AG09309 (cell line): ENCODE results near the gene FETUB.
A peak's percentile ranks its signal among the peaks of the same experiment; 100 is the strongest.

ENCODE experiments used
- DNase-seq: peaks from one replicate; pipeline ENCODE4 v3.0.0-alpha.2; 2010; ENCODE audit warnings: low read depth
- H3K4me3 ChIP-seq: 2 replicates; pipeline ENCODE4 v1.5.1; 2011; ENCODE audit warnings: mild to moderate bottlenecking, low read depth, low read length, moderate library complexity; ENCODE audit not compliant: control insufficient read depth
- TF ChIP-seq, protein P1 (sequence below): IDR thresholded peaks from 2 replicates; pipeline ENCODE4 v1.5.1; 2011; ENCODE audit warnings: mild to moderate bottlenecking, low read depth, low read length, inconsistent platforms; ENCODE audit not compliant: insufficient read depth, control insufficient read depth; ENCODE audit errors: missing control alignments

FETUB gene

GRCh38 chr3:186613637-186614265 lies 26.4 kb upstream of the FETUB start:
- TF ChIP-seq, protein P1, sequence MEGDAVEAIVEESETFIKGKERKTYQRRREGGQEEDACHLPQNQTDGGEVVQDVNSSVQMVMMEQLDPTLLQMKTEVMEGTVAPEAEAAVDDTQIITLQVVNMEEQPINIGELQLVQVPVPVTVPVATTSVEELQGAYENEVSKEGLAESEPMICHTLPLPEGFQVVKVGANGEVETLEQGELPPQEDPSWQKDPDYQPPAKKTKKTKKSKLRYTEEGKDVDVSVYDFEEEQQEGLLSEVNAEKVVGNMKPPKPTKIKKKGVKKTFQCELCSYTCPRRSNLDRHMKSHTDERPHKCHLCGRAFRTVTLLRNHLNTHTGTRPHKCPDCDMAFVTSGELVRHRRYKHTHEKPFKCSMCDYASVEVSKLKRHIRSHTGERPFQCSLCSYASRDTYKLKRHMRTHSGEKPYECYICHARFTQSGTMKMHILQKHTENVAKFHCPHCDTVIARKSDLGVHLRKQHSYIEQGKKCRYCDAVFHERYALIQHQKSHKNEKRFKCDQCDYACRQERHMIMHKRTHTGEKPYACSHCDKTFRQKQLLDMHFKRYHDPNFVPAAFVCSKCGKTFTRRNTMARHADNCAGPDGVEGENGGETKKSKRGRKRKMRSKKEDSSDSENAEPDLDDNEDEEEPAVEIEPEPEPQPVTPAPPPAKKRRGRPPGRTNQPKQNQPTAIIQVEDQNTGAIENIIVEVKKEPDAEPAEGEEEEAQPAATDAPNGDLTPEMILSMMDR, result no peak
- H3K4me3 ChIP-seq, result no peak overlapping the region
- no peak for DNase-seq

DNA sequence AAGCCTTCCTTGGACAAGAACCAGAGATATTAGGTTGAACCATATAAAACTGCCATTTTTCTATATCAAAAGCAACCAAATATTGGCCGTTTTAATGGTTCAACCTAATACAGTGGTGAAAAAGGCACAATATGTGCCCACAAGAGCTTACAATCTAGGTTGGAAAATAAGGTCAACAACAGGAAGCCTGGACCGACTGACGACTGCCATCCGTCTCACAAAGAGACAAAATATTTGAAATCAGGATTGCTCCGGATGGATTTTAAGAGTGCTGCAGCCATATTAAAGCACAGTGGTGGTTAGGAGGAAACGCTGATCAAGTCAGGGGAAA lies 26.0 kb upstream of the FETUB start:
- no peak overlapping the region for H3K4me3 ChIP-seq
- no peak for DNase-seq
- TF ChIP-seq, protein P1, result no peak

DNA sequence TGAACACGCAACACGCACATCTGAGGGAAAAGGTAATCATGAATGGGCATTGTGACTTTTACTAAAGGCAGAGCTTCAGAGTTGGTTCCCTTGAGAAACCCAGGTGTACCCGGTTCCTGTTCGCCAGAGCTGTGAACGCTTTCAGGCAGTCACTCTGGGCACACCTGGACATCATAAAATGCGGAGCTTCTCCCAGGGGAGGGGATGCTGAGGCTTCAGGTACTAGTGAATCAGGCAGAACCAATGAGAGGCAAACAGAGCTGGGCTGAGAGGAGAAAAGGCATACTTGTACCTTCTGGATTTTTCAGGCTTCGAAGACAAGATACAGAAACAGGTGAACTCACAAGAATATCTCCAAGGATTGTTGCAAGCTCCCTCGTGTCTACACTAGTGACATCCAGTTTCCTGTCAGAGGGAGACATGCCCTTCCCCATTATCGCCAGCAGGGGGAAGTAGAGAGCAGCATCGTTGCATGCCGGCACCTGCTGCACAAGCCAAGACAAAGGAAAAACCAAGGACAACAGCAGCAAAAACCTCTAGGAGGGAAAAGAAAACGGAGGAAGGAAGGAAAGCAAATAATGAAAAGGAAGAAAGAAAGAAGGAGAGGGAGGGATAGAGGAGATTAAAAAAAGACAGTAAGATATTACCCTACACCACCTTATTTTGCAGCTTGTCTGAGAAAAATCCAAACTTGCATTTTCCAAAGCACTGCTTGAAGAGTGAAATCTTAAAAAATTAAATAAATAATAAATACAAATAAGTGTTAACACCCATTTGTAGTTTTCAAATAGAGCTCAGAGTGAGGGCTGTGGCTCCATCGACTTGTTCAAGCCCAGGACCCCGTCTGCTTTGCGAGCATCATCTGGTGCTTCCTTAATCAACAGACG lies 25.4 kb upstream of the FETUB start:
- no peak overlapping the region for H3K4me3 ChIP-seq
- peak; percentile 13 for DNase-seq
- TF ChIP-seq, protein P1, result peak; percentile 99

DNA sequence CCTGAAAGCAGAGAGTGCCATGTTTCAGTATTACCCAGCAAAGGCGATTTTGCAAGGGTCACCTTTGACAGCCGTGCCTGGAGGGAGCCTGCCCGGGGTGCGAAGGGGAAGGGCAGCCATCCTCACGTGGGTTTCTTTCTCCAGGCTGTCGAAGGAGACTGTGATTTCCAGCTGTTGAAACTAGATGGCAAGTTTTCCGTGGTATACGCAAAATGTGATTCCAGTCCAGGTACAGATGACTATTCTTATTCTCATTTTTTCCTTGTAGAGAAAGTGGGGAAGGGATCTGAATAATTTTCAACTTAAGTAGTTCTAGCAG lies 23.9 kb upstream of the FETUB start:
- no peak for DNase-seq
- no peak overlapping the region for H3K4me3 ChIP-seq
- TF ChIP-seq, protein P1, result no peak

DNA sequence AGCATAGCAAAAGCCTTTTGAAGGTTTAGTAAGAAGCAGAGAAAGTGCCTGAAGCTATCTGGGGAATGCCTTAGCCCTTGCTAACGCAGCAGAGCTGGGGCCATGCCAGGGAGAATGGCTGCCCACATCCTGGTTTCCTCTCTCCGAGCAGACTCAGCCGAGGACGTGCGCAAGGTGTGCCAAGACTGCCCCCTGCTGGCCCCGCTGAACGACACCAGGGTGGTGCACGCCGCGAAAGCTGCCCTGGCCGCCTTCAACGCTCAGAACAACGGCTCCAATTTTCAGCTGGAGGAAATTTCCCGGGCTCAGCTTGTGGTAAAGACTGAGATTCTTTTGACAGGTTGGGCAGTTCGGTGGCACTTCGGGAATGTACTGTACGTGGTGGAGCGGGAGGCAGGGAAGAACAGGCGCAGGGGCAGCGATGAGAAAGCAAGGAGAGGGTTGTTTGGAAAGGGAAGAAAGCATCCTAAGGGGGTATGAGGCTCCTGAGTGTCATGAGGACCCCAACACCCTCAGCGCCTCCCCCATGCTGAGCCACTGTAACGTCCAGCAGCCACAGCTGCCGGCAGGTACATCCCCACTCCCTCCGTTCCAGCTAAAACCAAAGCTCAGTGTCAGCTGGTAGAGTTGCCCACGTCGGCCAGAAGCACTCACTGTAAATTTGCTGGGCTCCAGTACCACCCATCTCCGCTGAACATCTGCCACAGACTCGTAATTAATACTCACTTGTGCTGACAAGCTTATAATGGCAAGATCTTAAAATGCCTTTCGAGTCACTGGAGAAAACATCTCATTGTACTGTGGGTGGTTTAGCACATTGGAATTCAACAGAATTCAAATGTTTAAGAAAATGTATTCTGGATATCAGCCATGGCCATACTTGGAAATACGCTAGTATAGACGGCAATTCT lies 22.9 kb upstream of the FETUB start:
- H3K4me3 ChIP-seq, result peak overlapping the region; percentile 31
- TF ChIP-seq, protein P1, result peak; percentile 97
- DNase-seq, result peak; percentile 97

DNA sequence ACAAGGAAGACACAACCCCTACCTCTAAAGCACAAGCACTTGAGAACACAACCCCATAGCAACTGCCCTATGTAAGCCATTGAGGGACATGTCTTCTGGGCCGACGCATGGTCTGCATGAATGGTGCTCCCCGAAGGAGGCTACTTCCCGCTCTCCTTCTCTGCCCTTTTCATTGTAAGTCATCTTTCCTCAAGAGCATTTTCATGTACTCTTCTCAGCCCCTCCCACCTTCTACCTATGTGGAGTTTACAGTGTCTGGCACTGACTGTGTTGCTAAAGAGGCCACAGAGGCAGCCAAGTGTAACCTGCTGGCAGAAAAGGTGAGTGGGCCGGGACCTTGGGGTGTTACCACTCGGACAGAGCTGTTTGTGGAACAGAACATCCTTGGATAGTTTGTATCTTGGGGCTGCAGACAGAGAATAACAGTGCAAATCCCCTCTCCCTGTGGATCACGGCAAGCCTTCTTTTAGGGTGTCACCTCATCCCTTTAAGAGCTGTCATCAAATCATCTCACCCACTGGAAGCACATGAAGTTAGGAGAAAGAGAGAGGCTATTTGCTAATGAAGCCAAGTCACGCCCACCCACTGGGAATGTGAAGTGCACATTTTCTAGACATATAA lies 21.8 kb upstream of the FETUB start:
- no peak overlapping the region for H3K4me3 ChIP-seq
- no peak for DNase-seq
- TF ChIP-seq, protein P1, result no peak
